Right lung (tissue), 10 donors: ENCODE data around the gene PIK3CD. TPM values are rescaled to one million over a fixed set of nuclear protein-coding genes. Genes with fewer than 3 reads are reported as not detected.

Source experiments
- DNase-seq, 2 donors: peaks; one replicate each; pipeline ENCODE4 v3.0.0-alpha.2; 2013
- long read RNA-seq, 8 donors: transcript quantifications; one replicate each; lab custom pipeline, GENCODE V29; 2026
- polyA plus RNA-seq, 5 donors: library from polyadenylated mRNA; unstranded; fragments of 120-200 nt; gene quantifications; one replicate each; pipeline versions ENCODE4 v1.2.1 to v1.2.3, GENCODE V29; 2013; ENCODE audit warnings: inconsistent platforms in 1 of 5, low replicate concordance in 1 of 5; ENCODE audit not compliant: insufficient read length in 5 of 5, insufficient read depth in 1 of 5

PIK3CD gene
- polyA plus RNA-seq = 1 to 10 TPM; 4.8 to 6.1 (median 5.7) TPM
- long read RNA-seq, donor 1 = 0 reads
- long read RNA-seq, donor 2 = 0 reads
- long read RNA-seq, donor 3, partial matches to known transcripts = 34 of 34 reads
- long read RNA-seq, donor 3, other reads (novel, unspliced or antisense) = 0 of 34 reads
- long read RNA-seq, donor 4 = 0 reads
- long read RNA-seq, donor 5, partial matches to known transcripts = 0 of 23 reads
- long read RNA-seq, donor 5, other reads (novel, unspliced or antisense) = 23 of 23 reads
- long read RNA-seq, donor 6 = 0 reads
- long read RNA-seq, donor 7 = 0 reads
- long read RNA-seq, donor 8 = 0 reads

DNA sequence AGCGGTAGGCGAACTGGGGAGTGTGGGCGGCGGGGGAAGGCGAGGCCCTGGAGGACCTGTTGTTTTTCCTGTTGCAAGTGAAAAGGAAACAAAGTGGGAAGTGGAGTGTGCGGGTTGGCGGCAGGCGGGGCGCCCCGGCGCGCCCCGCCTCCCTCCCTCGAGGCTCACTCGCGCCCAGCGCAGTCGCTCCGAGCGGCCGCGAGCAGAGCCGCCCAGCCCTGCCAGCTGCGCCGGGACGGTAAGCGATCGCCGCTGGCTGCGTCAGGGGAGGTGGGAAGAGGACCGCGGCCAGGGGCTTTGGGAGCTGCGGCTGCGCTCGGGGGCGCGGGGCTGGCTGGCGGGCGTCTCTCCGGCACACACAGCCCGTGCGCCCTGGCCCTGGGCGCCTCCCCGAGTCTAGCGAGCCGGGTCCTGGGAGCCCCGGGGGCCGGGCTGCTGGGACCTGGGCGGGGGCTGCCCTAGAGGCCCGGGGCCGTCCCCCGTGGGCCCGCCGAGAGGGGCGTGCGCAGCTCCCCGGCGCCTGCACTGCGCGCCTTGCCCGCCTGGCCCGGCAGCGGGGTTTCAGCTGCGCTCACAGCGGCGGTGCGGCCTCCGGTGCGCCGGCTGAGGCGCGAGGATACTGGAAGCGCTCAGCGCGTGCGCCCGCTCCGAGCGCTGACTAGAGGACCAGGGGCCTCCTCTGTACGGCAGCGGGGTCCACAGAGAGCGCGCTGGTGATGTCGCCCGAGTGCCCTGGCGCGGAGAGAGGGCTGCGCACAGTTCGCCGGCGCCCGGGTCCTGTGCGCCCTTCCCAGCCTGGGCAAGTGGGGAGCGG, at the start of gene PIK3CD:
TSS of gene PIK3CD (plus strand) at position 167 of the 814 bp plus-strand sequence. CDS start 58,725 bp downstream, outside the sequence.
- no peak for DNase-seq

GRCh38 chr1:9601942-9602793, 49.4 kb upstream of the PIK3CD start:
- no peak for DNase-seq

GRCh38 chr1:9602794-9603167, 48.8 kb upstream of the PIK3CD start:
- DNase-seq = no peak

GRCh38 chr1:9603307-9603706, 48.2 kb upstream of the PIK3CD start:
- no peak for DNase-seq

DNA sequence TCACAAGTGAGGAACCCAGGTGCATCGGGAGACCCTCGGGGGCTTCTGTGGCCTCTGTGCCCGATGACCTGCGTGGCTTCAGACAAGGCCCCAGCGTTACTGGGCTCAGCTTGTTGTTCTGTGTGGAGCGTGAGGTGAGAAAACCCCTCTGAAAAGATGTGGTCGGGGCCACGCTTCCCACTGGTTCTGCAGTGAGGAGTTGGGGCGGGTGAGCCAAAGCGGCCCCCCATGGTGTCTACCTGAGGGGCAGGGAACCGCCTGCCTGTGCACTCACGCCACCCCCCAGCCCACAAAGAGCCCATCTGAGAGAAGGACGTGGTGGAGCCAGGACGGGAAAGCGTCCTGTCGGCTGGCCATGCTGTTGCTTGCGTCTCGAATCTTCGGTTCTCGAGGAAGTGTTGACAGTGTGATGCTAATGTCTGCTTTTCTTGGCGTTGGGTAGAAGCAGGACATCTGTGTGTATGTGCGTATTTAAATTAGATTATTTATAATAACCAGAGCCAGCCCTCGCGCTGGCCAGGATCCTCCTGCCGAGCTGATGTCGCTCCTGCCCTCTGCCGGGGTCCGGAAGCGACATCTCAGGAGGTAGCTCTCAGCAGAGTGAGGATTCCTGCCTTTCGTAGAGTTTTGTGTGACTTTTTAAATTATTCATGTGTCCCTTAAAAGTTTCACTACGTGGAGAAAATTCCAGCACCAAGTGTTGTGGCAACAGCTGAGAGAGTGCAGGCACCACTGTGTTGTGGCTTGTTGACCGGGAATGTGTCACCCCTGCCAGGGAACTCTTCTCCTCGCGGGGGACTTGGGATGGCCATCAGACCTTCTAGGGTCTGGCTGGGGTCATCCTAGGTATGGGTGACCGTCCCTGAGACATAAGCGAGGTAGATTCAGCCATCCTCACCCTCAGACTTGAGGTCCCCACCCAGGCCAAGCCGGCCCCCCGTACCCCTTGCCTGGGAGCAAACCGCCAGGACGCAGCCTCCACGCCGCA, 47.5 kb upstream of the PIK3CD start:
- peak; percentile 61 to 65 for DNase-seq

- no peak for DNase-seq
These were observed 46.7 kb upstream of the PIK3CD start for GRCh38 chr1:9604836-9605235.

GRCh38 chr1:9605946-9606455, 45.5 kb upstream of the PIK3CD start:
- no peak for DNase-seq

DNA sequence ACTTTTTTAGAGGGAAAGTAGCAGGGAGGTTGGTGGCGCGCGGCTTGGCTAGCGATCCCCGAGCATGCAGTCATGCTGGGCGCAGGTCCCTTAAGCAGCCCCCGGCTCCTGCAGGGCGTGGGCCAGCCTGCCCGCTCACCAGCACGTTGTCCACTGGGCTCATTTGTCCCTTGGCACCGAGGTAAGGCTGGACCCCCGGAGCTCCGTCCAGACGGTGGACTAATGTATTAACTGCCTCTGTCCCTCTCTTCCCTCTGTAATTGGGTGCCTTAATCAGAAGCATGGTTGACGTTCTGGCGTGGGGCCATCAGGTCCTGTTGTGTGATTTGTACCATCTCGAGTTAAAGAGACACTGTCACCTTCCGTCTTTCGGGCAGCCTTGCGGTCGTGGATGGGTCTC, 45.1 kb upstream of the PIK3CD start:
- no peak for DNase-seq

DNA sequence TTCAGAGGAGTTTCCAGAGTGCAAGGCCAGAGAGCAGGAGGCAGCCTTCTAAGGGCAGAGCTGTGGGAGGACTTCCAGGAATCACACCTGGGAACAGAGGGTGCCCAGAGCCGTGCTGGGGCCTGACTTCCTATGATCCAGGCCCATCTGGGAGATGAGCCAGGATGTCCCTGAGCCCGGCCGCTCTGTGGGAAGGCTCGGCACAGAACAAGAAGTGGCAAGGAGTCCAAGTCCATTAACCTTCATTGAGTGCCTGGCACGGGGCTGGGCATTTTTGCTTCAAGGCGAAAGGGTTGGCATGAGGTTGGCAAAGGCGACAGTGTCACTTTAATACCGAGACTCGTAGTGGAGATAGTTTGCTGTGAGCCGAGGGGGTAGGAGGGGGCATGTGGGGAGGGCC, 44.6 kb upstream of the PIK3CD start:
- no peak for DNase-seq

DNA sequence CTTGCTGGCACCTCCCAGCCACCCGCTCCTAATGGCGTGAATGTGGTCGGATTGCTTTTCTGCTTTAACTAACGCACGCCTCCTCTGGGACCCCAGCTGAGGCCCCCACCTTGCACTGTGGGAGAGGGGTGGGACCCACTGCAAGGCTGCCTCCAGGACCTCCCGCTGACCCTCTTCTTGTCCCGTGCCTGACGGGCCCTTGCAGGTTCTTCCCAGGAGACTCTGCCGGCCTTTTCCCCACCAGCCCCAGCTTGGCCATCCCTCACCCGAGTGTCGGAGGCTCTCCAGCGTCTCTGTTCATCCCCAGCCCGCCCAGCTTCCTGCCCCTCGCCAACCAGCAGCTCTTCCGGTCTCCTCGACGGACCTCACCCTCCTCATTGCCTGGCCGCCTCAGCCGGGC, 44.2 kb upstream of the PIK3CD start:
- DNase-seq = no peak

- DNase-seq = no peak
These were observed 41.5 kb upstream of the PIK3CD start for GRCh38 chr1:9609998-9610397.

GRCh38 chr1:9610548-9610947, 41.0 kb upstream of the PIK3CD start:
- no peak for DNase-seq

- no peak for DNase-seq
These were observed 39.8 kb upstream of the PIK3CD start for GRCh38 chr1:9611716-9612115.

- no peak for DNase-seq
These were observed 39.2 kb upstream of the PIK3CD start for GRCh38 chr1:9612162-9612845.

GRCh38 chr1:9612871-9613624, 38.5 kb upstream of the PIK3CD start:
- DNase-seq = no peak

- no peak for DNase-seq
These were observed 37.8 kb upstream of the PIK3CD start for GRCh38 chr1:9613625-9614299.

DNA sequence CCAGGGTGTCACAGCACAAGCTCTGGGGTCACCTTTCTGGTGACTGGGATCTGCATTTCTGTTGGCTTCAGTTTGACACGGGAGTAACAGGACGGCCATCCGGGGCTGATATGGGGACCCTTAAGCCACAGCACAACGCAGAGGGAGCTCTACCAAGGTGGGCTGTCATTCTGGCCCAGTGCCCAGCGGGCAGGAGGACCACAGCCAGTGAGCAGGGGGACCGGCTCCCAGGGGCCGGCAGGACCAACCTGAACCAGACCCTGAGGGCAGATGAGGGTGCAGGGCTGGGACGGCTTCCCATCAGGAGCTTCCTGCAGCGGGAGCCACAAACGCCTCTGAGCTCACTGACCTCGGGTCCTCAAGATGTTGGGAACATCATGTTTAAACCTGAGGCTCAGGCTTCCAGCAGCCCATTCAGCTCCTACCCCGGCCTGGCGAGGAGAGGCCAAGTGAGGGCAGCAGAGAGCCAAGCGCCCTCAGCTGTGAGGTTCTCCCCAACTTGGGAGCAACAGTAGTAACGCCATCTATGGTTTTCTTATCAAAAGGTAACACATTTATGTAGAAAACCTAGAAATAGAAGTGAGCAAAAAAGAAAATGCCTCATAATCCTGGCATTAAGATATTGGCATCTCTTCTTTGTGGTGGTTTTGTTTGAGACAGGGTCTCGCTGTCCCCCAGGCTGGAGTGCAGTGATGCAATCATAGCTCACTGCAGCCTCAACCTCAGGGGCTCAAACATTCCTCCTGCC, 36.0 kb upstream of the PIK3CD start:
- no peak for DNase-seq
